K562 (cell line): Measurements from ENCODE around the gene BRCC3. TPM values are rescaled to one million over a fixed set of nuclear protein-coding genes. Genes with fewer than 3 reads are reported as not detected.

Source experiments
- ARID1B ChIP-seq: fragments of 450-650 bp; IDR thresholded peaks from 2 replicates; pipeline ENCODE4 v1.6.1; 2016; ENCODE audit warnings: antibody characterized with exemption, mild to moderate bottlenecking, inconsistent platforms
- ATF2 ChIP-seq: sonication (generic); formaldehyde crosslinking; IDR thresholded peaks from 2 replicates; pipeline ENCODE4 v1.8.1; 2022; ENCODE audit warnings: missing genetic modification reagents
- CC2D1A ChIP-seq: fragments of 450-650 bp; IDR thresholded peaks from 2 replicates; pipeline ENCODE4 v1.6.1; 2017; ENCODE audit warnings: mild to moderate bottlenecking
- ELF1 ChIP-seq: fragments of 200-800 bp; sonication (Bioruptor generic); IDR thresholded peaks from 2 replicates; pipeline ENCODE4 v1.6.1; 2016; ENCODE audit warnings: missing genetic modification characterization, missing compliant biosample characterization
- ETV5 ChIP-seq: sonication (generic); formaldehyde crosslinking; IDR thresholded peaks from 2 replicates; pipeline ENCODE4 v1.4.0; 2020; ENCODE audit warnings: low read depth, mild to moderate bottlenecking, missing genetic modification reagents
- HOXB6 ChIP-seq: fragments of 250-450 bp; sonication (Bioruptor Pico); IDR thresholded peaks from 2 replicates; pipeline ENCODE4 v1.5.1; 2022; ENCODE audit warnings: mild to moderate bottlenecking, borderline replicate concordance
- JUN ChIP-seq, 2 experiments: sonication (generic) in 1 of 2; formaldehyde crosslinking in 1 of 2; IDR thresholded peaks; 2 replicates each; pipeline versions ENCODE4 v1.6.1 to v1.8.0; 2012 to 2022; ENCODE audit warnings: borderline replicate concordance in 2 of 2, mild to moderate bottlenecking in 2 of 2, improper control_type of control experiment in 1 of 2, low read depth in 1 of 2, low read length in 1 of 2, missing genetic modification reagents in 1 of 2
- KLF1 ChIP-seq: fragments of 450-650 bp; IDR thresholded peaks from 2 replicates; pipeline ENCODE4 v1.6.1; 2016; ENCODE audit warnings: missing genetic modification characterization, missing compliant biosample characterization
- MED1 ChIP-seq: sonication (generic); formaldehyde crosslinking; IDR thresholded peaks from 2 replicates; pipeline ENCODE4 v1.8.1; 2023; ENCODE audit warnings: missing genetic modification reagents, borderline replicate concordance
- NFRKB ChIP-seq: fragments of 450-650 bp; IDR thresholded peaks from 2 replicates; pipeline ENCODE4 v1.6.1; 2016; ENCODE audit warnings: low read depth
- POLR2A ChIP-seq: fragments of 450-650 bp; conservative IDR thresholded peaks from 2 replicates; pipeline ENCODE4 v1.6.1; 2016
- RCOR1 ChIP-seq, 2 experiments: IDR thresholded peaks; 2 replicates each; pipeline ENCODE4 v1.6.1; 2012; ENCODE audit warnings: low read depth in 2 of 2, low read length in 2 of 2, borderline replicate concordance in 1 of 2, improper control_type of control experiment in 1 of 2
- TAL1 ChIP-seq: fragments of 450-650 bp; IDR thresholded peaks from 2 replicates; pipeline ENCODE4 v1.6.1; 2016; ENCODE audit warnings: mild to moderate bottlenecking
- THAP12 ChIP-seq: fragments of 250-450 bp; sonication (Bioruptor Pico); IDR thresholded peaks from 2 replicates; pipeline ENCODE4 v1.9.0; 2021; ENCODE audit warnings: mild to moderate bottlenecking, inconsistent platforms
- ZBTB34 ChIP-seq: fragments of 250-450 bp; sonication (Bioruptor Pico); IDR thresholded peaks from 2 replicates; pipeline ENCODE4 v1.8.0; 2021; ENCODE audit warnings: mild to moderate bottlenecking, moderate library complexity
- ZNF431 ChIP-seq: sonication (generic); formaldehyde crosslinking; IDR thresholded peaks from 2 replicates; pipeline ENCODE4 v1.8.0; 2022; ENCODE audit warnings: mild to moderate bottlenecking, missing genetic modification reagents
- ZNF561 ChIP-seq: fragments of 450-650 bp; formaldehyde crosslinking; conservative IDR thresholded peaks from 2 replicates; pipeline ENCODE4 v1.4.0; 2020; ENCODE audit warnings: mild to moderate bottlenecking, moderate library complexity
- polyA plus RNA-seq, 8 experiments: library from polyadenylated mRNA; depleted of rRNA in 4 of 8; stranded (reverse) in 5 of 8; unstranded in 3 of 8; fragments of >200 nt; fragmentation: Nextera tagmentation in 2 of 8; fragmentation: Illumina TruSeq in 1 of 8; extraction: Ambion mirVana in 2 of 8; extraction: Trizol in 1 of 8; gene quantifications; 2 replicates each; pipeline versions ENCODE4 v1.2.1 to v1.2.3, GENCODE V29; 2011 to 2014; ENCODE audit warnings: inconsistent platforms in 1 of 8, missing spikeins in 1 of 8
- total RNA-seq, 7 experiments: library from RNA; depleted of rRNA in 6 of 7; stranded (reverse); fragments of >200 nt in 6 of 7; fragmentation: Illumina TruSeq in 2 of 7; extraction: Trizol in 2 of 7; gene quantifications; 2 replicates each; pipeline versions ENCODE4 v1.2.1 to v1.2.3, GENCODE V29; 2011 to 2021; ENCODE audit warnings: low replicate concordance in 1 of 7
- TF ChIP-seq, protein P1 (sequence below): fragments of 450-650 bp; IDR thresholded peaks from 2 replicates; pipeline ENCODE4 v1.6.1; 2017; ENCODE audit warnings: mild to moderate bottlenecking, moderate library complexity
- TF ChIP-seq, protein P2 (sequence below): fragments of 250-450 bp; sonication (Bioruptor Pico); IDR thresholded peaks from 2 replicates; pipeline ENCODE4 v1.4.0; 2020; ENCODE audit warnings: mild to moderate bottlenecking, moderate library complexity

The BRCC3 gene
- total and polyA plus RNA-seq, 9 of the 15 experiments (the other 6 are each of a cell fraction or from before 2014, with no cell fraction given) = 9.6 to 44.8 (median 26.7) TPM

DNA sequence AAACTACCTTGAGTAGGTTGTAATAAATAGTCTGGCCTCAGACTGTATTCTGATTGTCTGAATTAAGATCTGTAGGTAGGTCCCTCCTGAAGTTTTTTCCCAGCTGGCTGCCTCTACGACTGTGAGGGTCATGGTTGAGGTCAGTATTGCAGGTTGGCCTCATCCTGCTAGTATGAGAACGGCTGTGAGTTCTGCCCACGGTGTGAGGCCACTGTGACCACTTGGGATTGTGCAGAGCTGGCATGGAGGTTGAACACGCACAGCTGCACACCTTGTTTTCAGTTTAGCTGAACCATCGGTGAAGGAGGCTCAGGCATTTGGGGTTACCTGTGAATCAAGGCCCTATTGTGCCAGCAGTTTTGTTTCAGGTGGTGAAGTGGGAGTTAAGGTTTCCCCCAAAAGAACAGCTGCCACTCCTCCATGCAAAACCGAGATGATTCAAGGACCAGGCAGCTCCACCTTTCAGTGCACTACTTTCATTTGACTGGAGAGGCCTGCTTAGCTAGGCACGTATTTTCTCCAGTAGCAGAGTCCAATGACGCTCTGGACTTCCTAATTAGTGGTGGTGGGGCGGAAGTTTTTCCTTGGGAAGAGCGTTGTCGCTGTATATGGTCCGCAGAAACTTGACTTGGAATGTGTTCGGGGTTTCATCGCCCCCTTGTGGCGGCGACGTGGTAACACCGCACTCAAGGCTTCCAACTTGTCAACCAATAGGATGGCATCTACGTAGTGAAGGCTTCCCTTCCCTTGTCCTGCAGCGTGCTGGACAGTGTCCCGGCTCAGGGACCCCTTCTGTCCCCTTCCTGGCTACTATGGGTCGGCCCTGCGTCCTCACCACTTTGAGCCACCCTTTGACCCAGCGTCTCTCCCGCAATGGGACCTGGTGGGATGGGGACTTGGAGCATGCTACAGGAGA, 14.2 kb upstream of the BRCC3 start (continued):
- no peak for TF ChIP-seq ATF2 (CRISPR knock-in tag)
- TF ChIP-seq ZBTB34 (CRISPR knock-in tag) = no peak
- no peak for TF ChIP-seq NFRKB
- no peak for TF ChIP-seq ZNF561 (CRISPR knock-in tag)
- TF ChIP-seq, protein P1, sequence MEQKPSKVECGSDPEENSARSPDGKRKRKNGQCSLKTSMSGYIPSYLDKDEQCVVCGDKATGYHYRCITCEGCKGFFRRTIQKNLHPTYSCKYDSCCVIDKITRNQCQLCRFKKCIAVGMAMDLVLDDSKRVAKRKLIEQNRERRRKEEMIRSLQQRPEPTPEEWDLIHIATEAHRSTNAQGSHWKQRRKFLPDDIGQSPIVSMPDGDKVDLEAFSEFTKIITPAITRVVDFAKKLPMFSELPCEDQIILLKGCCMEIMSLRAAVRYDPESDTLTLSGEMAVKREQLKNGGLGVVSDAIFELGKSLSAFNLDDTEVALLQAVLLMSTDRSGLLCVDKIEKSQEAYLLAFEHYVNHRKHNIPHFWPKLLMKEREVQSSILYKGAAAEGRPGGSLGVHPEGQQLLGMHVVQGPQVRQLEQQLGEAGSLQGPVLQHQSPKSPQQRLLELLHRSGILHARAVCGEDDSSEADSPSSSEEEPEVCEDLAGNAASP = no peak
- no peak for TF ChIP-seq ZNF431 (CRISPR knock-in tag)
- peak; percentile 44; the same call in 1 of the 2 replicates for TF ChIP-seq CC2D1A
- no peak for TF ChIP-seq KLF1 (tag)
- TF ChIP-seq POLR2A = no peak
- TF ChIP-seq HOXB6 (CRISPR knock-in tag) = no peak
- no peak for TF ChIP-seq JUN (IDR thresholded peaks at IDR 0.05; ENCODE audit: borderline replicate concordance, low read depth, low read length)
- TF ChIP-seq JUN (CRISPR knock-in tag; IDR thresholded peaks at IDR 0.05; ENCODE audit: borderline replicate concordance) = no peak
- no peak for TF ChIP-seq ARID1B
- no peak for TF ChIP-seq TAL1
- no peak for TF ChIP-seq ELF1 (tag)
- TF ChIP-seq THAP12 = no peak
- no peak for TF ChIP-seq MED1 (CRISPR knock-in tag)
- no peak for TF ChIP-seq ETV5
- no peak for TF ChIP-seq RCOR1 (IDR thresholded peaks at IDR 0.05; ENCODE audit: borderline replicate concordance in 1 of 2, low read depth in 2 of 2, low read length in 2 of 2)
- TF ChIP-seq, protein P2, sequence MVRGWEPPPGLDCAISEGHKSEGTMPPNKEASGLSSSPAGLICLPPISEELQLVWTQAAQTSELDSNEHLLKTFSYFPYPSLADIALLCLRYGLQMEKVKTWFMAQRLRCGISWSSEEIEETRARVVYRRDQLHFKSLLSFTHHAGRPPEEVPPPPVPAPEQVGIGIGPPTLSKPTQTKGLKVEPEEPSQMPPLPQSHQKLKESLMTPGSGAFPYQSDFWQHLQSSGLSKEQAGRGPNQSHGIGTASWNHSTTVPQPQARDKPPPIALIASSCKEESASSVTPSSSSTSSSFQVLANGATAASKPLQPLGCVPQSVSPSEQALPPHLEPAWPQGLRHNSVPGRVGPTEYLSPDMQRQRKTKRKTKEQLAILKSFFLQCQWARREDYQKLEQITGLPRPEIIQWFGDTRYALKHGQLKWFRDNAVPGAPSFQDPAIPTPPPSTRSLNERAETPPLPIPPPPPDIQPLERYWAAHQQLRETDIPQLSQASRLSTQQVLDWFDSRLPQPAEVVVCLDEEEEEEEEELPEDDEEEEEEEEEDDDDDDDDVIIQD (CRISPR knock-in tag) = no peak
